GM10248 (cell line): ENCODE data around the gene YPEL1.

Experiments
- CTCF ChIA-PET: fragments of 300-600 bp; sonication (Branson Sonifier 250); formaldehyde crosslinking; extraction: SDS; loops from one replicate; lab custom pipeline; 2021; ENCODE audit warnings: antibody characterized with exemption; lab: Yijun Ruan, JAX
- POLR2A ChIA-PET: fragments of 350-650 bp; sonication (Branson Sonifier 250); formaldehyde crosslinking; extraction: SDS; loops from one replicate; lab custom pipeline; 2020; ENCODE audit warnings: antibody characterized with exemption; lab: Yijun Ruan, JAX
- DNase-seq: peaks from one replicate; pipeline ENCODE4 v3.0.0; 2012; ENCODE audit errors: extremely low spot score
- CTCF ChIP-seq: IDR thresholded peaks from 2 replicates; pipeline ENCODE4 v1.5.1; 2012; ENCODE audit warnings: mild to moderate bottlenecking, low read depth; ENCODE audit errors: extremely low read depth, missing control alignments, control extremely low read depth

YPEL1 gene

GRCh38 chr22:21651521-21652009 lies 84.0 kb downstream of the YPEL1 start:
- no peak for DNase-seq
- no peak for TF ChIP-seq CTCF
- ChIA-PET POLR2A (no interaction called here), CTCF (interaction anchor here (1.1 to 4.9 kb wide), 2 partner anchors 9 to 22 kb away, joined by 4 to 53 read pairs; partner anchors contain the start of genes SDF2L1 and YDJC)

GRCh38 chr22:21650823-21651520 lies 84.6 kb downstream of the YPEL1 start:
- no peak for TF ChIP-seq CTCF
- no peak for DNase-seq
- ChIA-PET POLR2A (no interaction called here), CTCF (interaction anchor here (1.1 to 4.9 kb wide), 2 partner anchors 8 to 22 kb away, joined by 4 to 53 read pairs; partner anchors contain the start of genes SDF2L1 and YDJC)

- CTCF ChIA-PET: interaction anchor here (4.9 kb wide), 1 partner anchor 8 kb away, joined by 53 read pairs; the partner anchor contains the start of gene SDF2L1
- TF ChIP-seq CTCF: no peak
- no peak for DNase-seq
- POLR2A ChIA-PET: no interaction called here
These were observed 85.3 kb downstream of the YPEL1 start for GRCh38 chr22:21650280-21650679.
